ENCODE measurements around the gene E4F1. TPM values are rescaled to one million over a fixed set of nuclear protein-coding genes. Genes with fewer than 3 reads are reported as not detected.
A peak's percentile ranks its signal among the peaks of the same experiment; 100 is the strongest.

The E4F1 gene
- total RNA-seq, 1 experiment from 2014 or later, result 14.8 TPM

DNA sequence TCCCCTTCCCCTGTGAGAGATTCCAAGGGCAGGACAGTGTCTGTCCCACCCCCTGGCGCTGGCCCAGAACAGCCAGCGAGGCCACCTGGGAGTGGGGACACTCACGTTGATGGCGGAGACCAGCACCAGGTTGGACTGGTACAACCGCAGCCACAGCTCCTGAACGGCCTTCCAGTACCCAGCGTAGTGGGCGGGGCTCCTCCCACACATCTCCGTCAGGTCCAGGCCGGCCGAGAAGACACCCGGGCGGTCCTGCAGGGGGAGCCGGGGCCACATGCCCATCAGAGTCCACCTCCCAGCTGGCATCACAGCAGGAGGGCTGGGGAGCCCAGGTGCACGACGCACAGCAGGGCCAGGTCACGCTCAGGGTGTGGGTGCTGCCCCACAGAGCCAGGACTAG lies 20.9 kb downstream of the E4F1 start:
- Histone ChIP-seq H4K20me1 (ENCODE audit: insufficient read depth, low read depth, low read length) (no peaks in the 10 kb centered on the region), H3K4me3 (ENCODE audit: low read length) (no peak overlapping the region), H3K79me2 (ENCODE audit: low read length) (peaks cover 3% of the 10 kb centered on the region; the same call in 1 of the 2 replicates), H3K9me3 (ENCODE audit: low read length) (no peaks in the 10 kb centered on the region), H3K27me3 (ENCODE audit: low read length) (no peaks in the 10 kb centered on the region), H3K9ac (ENCODE audit: low read length) (no peak overlapping the region), H3K27ac (ENCODE audit: low read length) (no peak overlapping the region), H3K4me1 (ENCODE audit: low read length) (no peaks in the 10 kb centered on the region), H3K4me2 (ENCODE audit: low read depth, low read length, poor library complexity, severe bottlenecking) (no peak overlapping the region), H3K36me3 (ENCODE audit: insufficient read depth, low read length) (peaks cover 9% of the 10 kb centered on the region), H2AFZ (ENCODE audit: low read length) (no peak overlapping the region), H3K9me2 (replicated peaks; ENCODE audit: insufficient read depth, low read length) (no peaks in the 10 kb centered on the region)
- DNase-seq, result no peak

DNA sequence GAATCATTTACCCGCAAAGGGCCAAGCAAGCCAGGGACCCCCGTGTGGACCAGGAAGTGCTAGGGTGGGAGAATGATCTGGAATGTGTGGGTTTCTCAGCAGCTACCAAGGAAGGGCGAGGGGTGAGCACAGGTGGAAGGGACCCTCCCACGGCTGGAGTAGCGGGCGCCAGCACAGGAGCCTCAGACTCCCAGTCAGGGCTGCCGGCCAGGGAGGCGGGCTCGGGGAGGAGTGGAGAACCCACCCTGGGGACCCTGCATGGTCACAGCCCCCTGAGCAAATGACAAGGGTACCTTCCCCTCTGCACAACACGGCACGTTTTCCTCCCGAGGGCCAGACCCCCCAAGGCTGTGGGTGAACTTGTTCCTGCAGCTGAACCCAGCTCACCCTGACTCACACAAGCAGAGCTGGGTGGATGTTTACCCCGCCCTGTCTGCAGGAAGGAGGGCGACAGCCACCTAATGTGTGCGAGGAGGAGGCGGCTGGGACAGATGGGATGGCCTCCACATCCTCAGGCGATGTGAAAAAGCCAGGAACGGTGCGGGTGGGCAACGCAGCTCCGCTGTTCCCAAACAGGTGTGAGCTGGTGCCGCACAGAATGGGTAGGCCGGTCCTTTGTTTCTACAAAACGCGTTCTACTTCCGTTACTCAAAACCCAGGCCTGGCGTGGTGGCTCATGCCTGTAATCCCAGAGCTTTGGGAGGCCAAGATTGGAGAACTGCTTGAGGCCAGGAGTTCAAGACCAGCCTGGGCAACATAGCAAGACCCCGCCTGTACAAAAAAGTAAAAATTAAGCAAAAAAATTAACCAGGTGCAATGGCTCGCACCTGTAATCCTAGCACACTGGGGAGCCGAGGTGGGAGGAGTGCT lies 21.8 kb downstream of the E4F1 start:
- Histone ChIP-seq H3K9ac (ENCODE audit: low read length) (no peak overlapping the region), H3K9me2 (replicated peaks; ENCODE audit: insufficient read depth, low read length) (no peaks in the 10 kb centered on the region), H4K20me1 (ENCODE audit: insufficient read depth, low read depth, low read length) (no peaks in the 10 kb centered on the region), H3K4me2 (ENCODE audit: low read depth, low read length, poor library complexity, severe bottlenecking) (no peak overlapping the region), H3K27ac (ENCODE audit: low read length) (no peak overlapping the region), H3K79me2 (ENCODE audit: low read length) (peaks cover 8% of the 10 kb centered on the region), H3K9me3 (ENCODE audit: low read length) (no peaks in the 10 kb centered on the region), H3K4me3 (ENCODE audit: low read length) (no peak overlapping the region), H2AFZ (ENCODE audit: low read length) (no peak overlapping the region), H3K36me3 (ENCODE audit: insufficient read depth, low read length) (peaks cover 9% of the 10 kb centered on the region), H3K27me3 (ENCODE audit: low read length) (no peaks in the 10 kb centered on the region), H3K4me1 (ENCODE audit: low read length) (peaks cover 3% of the 10 kb centered on the region)
- no peak for DNase-seq

DNA sequence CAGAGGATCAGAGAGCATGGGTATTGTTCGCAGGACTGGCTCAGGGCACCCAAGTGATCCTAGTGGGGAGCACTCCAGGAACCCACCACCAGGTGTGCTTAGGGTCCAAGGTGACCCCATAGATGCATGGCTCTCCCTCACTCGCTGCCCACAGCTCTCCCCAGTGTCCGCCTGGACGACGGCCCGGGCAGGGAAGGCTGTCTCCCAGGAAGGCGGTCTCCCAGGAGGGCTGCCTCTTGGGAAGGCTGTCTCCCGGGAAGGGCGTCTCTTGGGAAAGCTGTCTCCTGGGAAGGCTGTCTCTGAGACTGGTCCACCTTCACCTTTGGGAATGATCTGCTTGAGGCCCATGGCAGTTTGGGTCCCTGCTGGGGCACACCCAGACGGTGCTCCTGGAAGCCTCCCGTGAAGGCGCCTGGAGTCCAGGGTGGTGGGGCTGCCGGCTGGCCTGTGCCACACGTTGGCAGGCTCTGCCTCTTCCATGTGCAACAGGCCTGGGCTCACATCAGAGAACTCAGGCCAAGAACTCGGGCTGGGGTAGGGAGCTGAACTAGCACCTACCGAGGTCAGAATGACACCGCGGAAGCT lies 23.0 kb downstream of the E4F1 start:
- Histone ChIP-seq H3K79me2 (ENCODE audit: low read length) (peaks cover 17% of the 10 kb centered on the region), H3K27ac (ENCODE audit: low read length) (no peak overlapping the region), H3K9me2 (replicated peaks; ENCODE audit: insufficient read depth, low read length) (no peaks in the 10 kb centered on the region), H4K20me1 (ENCODE audit: insufficient read depth, low read depth, low read length) (no peaks in the 10 kb centered on the region), H3K9ac (ENCODE audit: low read length) (no peak overlapping the region), H3K27me3 (ENCODE audit: low read length) (no peaks in the 10 kb centered on the region), H3K9me3 (ENCODE audit: low read length) (no peaks in the 10 kb centered on the region), H3K4me3 (ENCODE audit: low read length) (no peak overlapping the region), H3K4me1 (ENCODE audit: low read length) (peaks cover 9% of the 10 kb centered on the region), H3K36me3 (ENCODE audit: insufficient read depth, low read length) (peaks cover 9% of the 10 kb centered on the region), H2AFZ (ENCODE audit: low read length) (no peak overlapping the region), H3K4me2 (ENCODE audit: low read depth, low read length, poor library complexity, severe bottlenecking) (no peak overlapping the region)
- no peak for DNase-seq

DNA sequence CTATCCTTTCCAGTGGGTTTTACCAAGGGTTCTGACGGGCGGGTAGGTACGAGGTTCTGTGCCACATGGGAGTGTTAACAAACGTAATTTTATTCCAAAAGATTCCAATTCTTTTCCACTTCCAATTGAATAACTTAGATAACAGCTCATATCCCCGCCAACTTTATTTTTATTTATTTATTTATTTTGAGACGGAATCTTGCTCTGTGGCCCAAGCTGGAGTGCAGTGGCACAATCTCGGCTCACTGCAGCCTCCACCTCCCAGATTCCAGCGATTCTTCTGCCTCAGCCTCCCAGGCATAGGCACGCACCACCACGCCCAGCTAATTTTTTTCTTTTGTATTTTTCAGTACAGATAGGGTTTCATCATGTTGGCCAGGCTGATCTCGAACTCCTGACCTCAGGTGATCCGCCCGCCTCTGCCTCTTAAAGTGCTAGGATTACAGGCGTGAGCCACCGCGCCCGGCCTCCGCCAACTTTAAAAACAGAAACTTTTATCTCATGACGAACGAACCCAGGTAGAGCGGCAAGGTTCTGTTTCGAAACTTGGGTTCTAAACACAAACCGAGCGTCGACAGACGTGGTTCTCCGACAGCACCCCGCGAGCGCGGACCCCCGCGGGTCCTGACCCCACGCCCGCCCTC lies 27.4 kb downstream of the E4F1 start:
- Histone ChIP-seq H3K9me3 (ENCODE audit: low read length) (no peaks in the 10 kb centered on the region), H3K9ac (ENCODE audit: low read length) (peak overlapping the region; percentile 86), H3K4me2 (ENCODE audit: low read depth, low read length, poor library complexity, severe bottlenecking) (peak overlapping the region; percentile 81), H3K27me3 (ENCODE audit: low read length) (no peaks in the 10 kb centered on the region), H3K9me2 (replicated peaks; ENCODE audit: insufficient read depth, low read length) (no peaks in the 10 kb centered on the region), H3K27ac (ENCODE audit: low read length) (peak overlapping the region; percentile 63), H2AFZ (ENCODE audit: low read length) (no peak overlapping the region), H3K4me3 (ENCODE audit: low read length) (peak overlapping the region; percentile 86), H3K36me3 (ENCODE audit: insufficient read depth, low read length) (peaks cover 9% of the 10 kb centered on the region), H4K20me1 (ENCODE audit: insufficient read depth, low read depth, low read length) (0 out of 2 replicates have a peak, but pooled peaks cover 4% of the 10 kb centered on the region), H3K4me1 (ENCODE audit: low read length) (peaks cover 25% of the 10 kb centered on the region), H3K79me2 (ENCODE audit: low read length) (peaks cover 17% of the 10 kb centered on the region)
- DNase-seq, result no peak

DNA sequence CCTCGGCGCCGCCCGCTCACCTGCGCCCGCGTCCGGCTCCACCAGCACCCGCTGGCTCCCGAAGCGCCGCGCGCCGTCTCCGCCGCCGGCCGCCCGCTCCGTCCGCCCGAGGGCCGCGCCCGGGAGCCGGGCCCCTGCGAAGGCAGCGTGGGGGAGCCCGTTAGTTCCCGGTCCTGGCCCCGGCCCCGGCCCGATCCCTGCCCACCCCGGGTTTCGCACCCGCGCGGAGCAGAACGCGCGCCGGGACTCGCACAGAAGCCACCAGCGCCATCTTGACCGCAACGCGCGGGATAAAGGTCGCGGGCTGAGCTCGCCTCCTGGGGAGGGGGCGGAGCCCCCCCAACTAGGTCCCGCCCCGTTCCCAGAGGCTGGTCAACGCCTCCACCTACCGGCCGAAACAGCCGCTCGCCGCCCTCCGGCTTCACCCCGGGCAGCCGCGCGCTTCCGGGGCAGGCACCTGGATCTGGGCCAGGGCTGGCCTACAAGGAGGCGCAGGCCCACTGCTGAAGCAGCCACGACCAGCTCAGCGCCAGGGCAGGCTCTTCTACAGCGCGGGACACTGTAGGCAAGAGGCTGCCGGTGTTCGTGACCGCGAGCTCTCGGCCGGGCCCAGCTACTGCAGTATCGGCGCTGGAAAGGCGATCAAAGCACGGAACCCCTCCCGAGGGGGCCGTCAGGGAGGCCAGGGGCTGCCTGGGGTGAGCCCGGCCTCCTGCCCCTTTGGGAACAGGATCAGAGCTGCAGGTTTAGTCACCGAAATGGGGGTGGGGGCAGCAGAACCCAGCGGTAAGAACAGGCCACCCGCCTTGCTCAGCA lies 28.1 kb downstream of the E4F1 start, which contains the start of gene ECI1:
Gene ECI1 (minus strand): TSS at position 292 of the 816 bp plus-strand sequence. CDS start 21 bp downstream, at position 271.
- Histone ChIP-seq H3K36me3 (ENCODE audit: insufficient read depth, low read length) (peaks cover 12% of the 10 kb centered on the region), H4K20me1 (ENCODE audit: insufficient read depth, low read depth, low read length) (0 out of 2 replicates have a peak, but pooled peaks cover 4% of the 10 kb centered on the region), H3K9ac (ENCODE audit: low read length) (peak within 1 kb of the TSS; percentile 86), H3K9me3 (ENCODE audit: low read length) (no peaks in the 10 kb centered on the region), H3K27ac (ENCODE audit: low read length) (peak within 1 kb of the TSS; percentile 63), H3K4me1 (ENCODE audit: low read length) (peaks cover 25% of the 10 kb centered on the region), H3K9me2 (replicated peaks; ENCODE audit: insufficient read depth, low read length) (no peaks in the 10 kb centered on the region), H3K79me2 (ENCODE audit: low read length) (peaks cover 17% of the 10 kb centered on the region), H3K4me3 (ENCODE audit: low read length) (peak within 1 kb of the TSS; percentile 86), H3K27me3 (ENCODE audit: low read length) (no peaks in the 10 kb centered on the region), H2AFZ (ENCODE audit: low read length) (no peak within 1 kb of the TSS), H3K4me2 (ENCODE audit: low read depth, low read length, poor library complexity, severe bottlenecking) (peak within 1 kb of the TSS; percentile 81)
- peak; percentile 98 for DNase-seq

DNA sequence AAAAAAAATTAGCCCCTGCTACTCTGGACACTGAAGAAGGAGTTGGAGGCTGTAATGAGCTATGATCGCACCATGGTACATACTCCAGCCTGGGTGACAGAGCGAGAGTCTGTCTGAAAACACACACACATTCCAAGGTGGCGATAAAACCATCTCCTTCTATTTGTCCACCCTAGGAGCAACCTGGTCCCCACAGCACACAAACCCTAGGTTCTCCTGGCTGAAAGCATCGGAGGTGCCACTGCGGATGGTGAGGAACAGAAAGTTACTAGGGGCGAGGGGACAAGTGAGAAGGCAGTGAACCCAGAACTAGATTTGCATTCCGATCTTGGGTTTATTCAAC lies 29.4 kb downstream of the E4F1 start:
- H3K9ac ChIP-seq (ENCODE audit: low read length), result no peak overlapping the region
- H3K9me2 ChIP-seq (replicated peaks; ENCODE audit: insufficient read depth, low read length), result no peaks in the 10 kb centered on the region
- H3K79me2 ChIP-seq (ENCODE audit: low read length), result peaks cover 24% of the 10 kb centered on the region
- H2AFZ ChIP-seq (ENCODE audit: low read length), result no peak overlapping the region
- H3K27me3 ChIP-seq (ENCODE audit: low read length), result no peaks in the 10 kb centered on the region
- peaks cover 13% of the 10 kb centered on the region; the same call in 1 of the 2 replicates for H4K20me1 ChIP-seq (ENCODE audit: insufficient read depth, low read depth, low read length)
- no peak overlapping the region for H3K4me2 ChIP-seq (ENCODE audit: low read depth, low read length, poor library complexity, severe bottlenecking)
- H3K9me3 ChIP-seq (ENCODE audit: low read length), result no peaks in the 10 kb centered on the region
- peaks cover 25% of the 10 kb centered on the region for H3K36me3 ChIP-seq (ENCODE audit: insufficient read depth, low read length)
- no peak overlapping the region for H3K4me3 ChIP-seq (ENCODE audit: low read length)
- DNase-seq, result no peak
- H3K27ac ChIP-seq (ENCODE audit: low read length), result peak overlapping the region; percentile 22
- peaks cover 25% of the 10 kb centered on the region for H3K4me1 ChIP-seq (ENCODE audit: low read length)

DNA sequence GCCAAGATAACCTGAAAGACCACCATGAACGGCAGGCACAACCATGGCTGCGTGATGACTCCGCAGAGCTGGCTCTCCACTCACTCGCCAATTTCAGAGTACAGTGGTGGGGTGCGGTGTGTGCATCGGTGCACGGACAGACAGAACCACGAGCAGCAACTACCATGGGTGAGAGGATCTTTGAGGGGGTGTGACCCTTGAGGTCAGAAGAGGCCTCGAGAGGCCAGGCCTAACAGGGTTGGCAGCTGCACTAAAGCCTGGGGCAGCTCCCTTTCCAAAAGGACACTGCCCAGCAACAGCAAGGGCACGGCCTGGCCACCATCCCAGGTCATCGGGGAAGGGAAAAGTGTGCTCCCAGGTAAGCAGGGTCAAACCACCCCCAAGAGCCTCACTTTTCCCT lies 29.9 kb downstream of the E4F1 start:
- DNase-seq, result no peak
- no peak overlapping the region for H3K4me2 ChIP-seq (ENCODE audit: low read depth, low read length, poor library complexity, severe bottlenecking)
- no peaks in the 10 kb centered on the region for H3K27me3 ChIP-seq (ENCODE audit: low read length)
- no peaks in the 10 kb centered on the region for H3K9me2 ChIP-seq (replicated peaks; ENCODE audit: insufficient read depth, low read length)
- no peak overlapping the region for H3K9ac ChIP-seq (ENCODE audit: low read length)
- peaks cover 16% of the 10 kb centered on the region; the same call in 1 of the 2 replicates for H4K20me1 ChIP-seq (ENCODE audit: insufficient read depth, low read depth, low read length)
- no peak overlapping the region for H2AFZ ChIP-seq (ENCODE audit: low read length)
- peaks cover 30% of the 10 kb centered on the region for H3K36me3 ChIP-seq (ENCODE audit: insufficient read depth, low read length)
- H3K27ac ChIP-seq (ENCODE audit: low read length), result peak overlapping the region; percentile 22; the same call in 1 of the 2 replicates
- no peaks in the 10 kb centered on the region for H3K9me3 ChIP-seq (ENCODE audit: low read length)
- H3K79me2 ChIP-seq (ENCODE audit: low read length), result peaks cover 29% of the 10 kb centered on the region
- H3K4me3 ChIP-seq (ENCODE audit: low read length), result no peak overlapping the region
- H3K4me1 ChIP-seq (ENCODE audit: low read length), result peaks cover 25% of the 10 kb centered on the region
